HG02981 (cell line): ENCODE data around the gene CCDC28B.

ENCODE experiments used
- ATAC-seq: cut with Tn5 transposase; IDR thresholded peaks from one replicate; pipeline ENCODE4 v1.9.1; 2021; ENCODE audit warnings: mild to moderate bottlenecking, moderate library complexity; ENCODE audit not compliant: unreplicated experiment

CCDC28B gene

DNA sequence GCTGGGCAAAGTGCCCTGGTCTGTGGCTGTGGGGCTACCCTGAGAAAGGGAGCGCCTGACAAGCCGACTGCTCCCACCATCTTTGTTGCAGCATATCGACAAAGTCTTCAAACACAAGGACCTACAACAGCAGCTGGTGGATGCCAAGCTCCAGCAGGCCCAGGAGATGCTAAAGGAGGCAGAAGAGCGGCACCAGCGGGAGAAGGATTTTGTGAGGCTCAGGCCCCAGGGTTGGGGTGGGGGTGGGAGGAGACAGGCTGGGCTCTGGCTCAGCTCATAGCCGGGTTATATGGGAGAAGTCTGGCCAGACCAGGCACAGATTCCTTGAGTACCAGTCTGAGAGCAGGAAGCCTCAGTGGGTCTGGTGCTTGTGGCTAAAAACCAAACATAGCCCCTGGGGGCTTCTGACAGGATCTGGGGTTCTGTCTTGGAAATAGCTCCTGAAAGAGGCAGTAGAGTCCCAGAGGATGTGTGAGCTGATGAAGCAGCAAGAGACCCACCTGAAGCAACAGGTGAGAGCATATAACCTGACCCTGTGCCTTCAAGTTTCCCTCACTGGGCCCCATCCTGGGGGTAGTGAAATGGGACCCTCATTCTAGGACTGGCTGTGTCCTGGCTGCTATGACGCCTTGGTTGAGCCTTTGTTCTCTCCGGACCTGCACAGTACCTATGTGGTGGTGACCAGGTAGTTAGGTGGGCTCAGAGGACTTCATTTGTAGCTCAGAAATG is 8.0 kb upstream of the CCDC28B start:
- no peak for ATAC-seq

DNA sequence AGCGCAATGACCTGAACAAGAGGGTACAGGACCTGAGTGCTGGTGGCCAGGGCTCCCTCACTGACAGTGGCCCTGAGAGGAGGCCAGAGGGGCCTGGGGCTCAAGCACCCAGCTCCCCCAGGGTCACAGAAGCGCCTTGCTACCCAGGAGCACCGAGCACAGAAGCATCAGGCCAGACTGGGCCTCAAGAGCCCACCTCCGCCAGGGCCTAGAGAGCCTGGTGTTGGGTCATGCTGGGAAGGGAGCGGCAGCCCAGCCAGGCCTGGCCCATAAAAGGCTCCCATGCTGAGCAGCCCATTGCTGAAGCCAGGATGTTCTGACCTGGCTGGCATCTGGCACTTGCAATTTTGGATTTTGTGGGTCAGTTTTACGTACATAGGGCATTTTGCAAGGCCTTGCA is 5.4 kb upstream of the CCDC28B start:
- ATAC-seq = no peak

DNA sequence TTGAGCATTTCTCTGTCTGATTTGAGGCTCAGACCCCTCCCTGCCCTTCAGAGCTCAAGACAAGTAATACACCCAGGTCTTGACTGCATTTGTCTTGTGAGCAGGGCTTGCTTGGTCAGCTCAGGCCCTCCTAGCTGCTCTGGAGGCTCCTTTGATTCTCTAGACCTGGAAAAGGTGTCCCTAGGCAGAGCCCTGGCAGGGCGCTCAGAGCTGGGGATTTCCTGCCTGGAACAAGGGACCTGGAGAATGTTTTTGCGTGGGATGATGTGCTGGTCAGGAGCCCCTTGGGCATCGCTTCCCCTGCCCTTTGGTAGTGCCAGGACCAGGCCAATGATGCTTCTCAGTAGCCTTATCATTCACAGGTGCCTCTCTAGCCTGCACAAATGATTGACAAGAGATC is 4.9 kb upstream of the CCDC28B start:
- no peak for ATAC-seq

DNA sequence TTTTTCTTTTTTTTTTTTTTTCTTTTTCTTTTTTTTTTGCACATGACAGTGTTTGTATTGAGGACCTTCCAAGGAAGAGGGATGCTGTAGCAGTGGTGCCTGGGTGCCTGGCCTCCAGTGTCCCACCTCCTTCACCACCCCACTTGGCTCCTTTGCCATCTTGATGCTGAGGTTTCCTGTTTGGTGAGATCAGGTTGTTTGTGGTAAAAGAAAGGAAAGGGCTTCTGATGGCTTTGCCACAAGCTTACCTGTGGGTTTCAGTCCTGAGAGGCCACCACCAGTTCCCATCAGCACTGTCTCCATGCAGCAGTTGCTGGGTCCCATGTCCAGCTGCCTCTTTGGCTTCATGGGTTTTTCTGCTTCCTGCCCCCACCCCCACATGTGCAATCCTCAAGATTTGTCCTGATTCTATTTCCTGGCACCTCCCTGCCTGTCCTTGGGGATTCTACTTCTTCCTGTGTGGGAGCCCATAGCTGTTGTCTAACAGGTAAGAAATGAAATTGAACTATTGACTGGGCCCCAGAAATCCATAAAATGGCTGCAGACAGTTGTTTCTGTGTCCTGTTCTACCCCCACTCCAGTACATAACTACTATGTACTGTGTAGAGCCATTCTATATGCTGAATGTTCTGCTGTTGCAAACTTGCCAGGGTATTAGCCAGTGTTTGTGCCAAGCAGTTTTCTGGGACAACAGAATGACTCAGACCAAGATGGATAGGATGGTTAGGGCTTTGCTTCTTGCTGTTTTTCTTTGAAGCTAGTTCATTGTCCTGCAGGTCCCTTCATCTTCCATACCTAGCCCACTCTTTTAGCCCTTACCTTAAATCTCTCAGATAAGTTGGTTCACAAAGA is 4.2 kb upstream of the CCDC28B start:
- no peak for ATAC-seq

DNA sequence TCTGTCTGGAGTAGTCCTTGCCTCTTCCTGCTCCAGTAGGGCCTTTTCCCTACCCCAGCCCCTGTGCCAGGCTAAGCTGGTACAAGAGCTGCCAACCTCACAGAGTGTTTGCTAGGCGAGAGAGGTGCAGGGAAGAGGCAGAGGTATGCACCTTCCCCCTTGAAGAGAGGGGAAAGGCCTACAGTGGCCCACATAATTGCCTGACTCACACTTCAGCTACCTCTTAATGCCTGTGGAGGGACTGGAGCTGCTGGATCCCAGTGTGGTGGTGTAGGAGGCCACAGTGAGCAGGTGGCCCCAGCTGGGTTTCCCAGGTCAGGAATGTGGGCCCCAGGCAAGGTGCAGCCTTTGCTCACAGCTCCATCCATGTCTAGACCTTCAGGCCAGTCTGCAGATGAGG is 3.3 kb upstream of the CCDC28B start:
- ATAC-seq = no peak

DNA sequence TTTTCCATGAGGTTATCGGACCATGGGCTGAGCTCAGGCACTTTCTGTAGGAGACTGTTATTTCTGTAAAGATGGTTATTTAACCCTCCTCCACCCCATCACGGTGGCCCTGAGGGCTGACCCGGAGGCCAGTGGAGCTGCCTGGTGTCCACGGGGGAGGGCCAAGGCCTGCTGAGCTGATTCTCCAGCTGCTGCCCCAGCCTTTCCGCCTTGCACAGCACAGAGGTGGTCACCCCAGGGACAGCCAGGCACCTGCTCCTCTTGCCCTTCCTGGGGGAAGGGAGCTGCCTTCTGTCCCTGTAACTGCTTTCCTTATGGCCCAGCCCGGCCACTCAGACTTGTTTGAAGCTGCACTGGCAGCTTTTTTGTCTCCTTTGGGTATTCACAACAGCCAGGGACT is 2.6 kb upstream of the CCDC28B start:
- ATAC-seq = no peak

DNA sequence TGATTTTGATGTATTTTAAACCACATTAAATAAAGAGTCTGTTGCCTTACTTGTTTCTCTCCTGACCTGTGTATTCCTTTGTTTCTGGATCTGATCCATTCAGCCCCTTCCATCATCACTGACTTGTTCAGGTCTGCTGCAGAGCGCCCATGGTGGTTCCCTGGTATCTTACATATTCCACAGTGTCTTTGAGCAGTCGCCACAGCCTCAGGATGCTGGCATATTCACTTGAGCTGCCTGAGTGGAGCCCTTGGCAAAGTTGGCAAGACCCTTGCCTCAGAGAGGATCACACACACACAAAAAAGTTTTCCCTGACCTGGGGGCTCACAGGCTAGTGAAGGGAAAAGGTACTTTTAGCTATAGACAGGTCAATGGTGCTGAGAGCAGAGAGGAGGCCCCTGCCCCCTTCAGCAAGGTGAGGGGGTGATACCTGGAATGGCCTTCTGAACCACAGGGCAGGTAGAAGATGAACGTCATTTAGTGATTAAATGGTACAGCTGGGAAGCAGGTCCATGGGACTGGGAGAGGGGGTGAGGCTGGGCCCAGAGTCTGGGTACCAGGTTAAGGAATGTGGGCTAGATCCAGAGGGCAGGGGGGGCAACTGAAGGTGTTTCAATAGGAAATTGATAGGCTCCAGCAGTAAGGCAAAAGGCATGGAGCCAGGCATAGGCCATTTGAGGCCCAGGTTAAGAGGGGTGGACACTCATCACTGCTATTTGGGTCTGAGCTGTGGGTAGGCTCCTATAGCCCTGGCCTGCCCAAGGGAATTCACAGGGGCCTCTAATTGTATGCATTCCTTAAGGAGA is 2.0 kb upstream of the CCDC28B start:
- ATAC-seq = no peak

DNA sequence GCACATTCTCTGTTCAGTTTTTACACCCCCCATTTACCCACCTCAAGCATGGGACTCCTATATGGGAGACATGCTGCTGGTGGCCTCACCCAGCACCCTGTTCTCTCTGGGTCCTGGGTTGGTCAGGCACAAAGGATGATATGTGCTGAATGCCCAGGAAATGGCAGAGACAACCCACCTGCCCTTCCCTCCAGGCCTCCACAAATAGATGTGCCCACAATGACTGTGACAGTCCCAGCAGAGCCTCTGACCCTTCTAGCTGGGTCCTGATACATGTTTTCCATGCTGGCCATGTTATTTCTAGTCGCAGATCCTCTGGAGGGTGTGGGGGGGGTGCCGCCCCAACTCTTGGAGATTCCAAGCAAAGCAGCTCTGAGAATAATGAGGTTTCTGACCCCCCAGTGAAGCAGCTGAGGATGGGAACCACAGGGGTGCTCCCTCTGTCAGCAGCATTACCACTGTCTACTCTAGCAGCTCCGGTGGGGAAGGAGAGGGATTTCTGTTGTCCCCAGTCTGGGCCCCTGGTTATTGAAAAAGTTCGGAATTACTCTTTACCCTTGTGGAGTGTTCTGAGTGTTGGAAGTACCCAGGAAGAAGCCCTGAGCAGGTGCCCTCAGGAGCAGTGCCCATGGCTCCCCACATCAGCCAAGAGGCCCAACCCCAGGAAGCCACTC is 1.2 kb upstream of the CCDC28B start:
- no peak for ATAC-seq

DNA sequence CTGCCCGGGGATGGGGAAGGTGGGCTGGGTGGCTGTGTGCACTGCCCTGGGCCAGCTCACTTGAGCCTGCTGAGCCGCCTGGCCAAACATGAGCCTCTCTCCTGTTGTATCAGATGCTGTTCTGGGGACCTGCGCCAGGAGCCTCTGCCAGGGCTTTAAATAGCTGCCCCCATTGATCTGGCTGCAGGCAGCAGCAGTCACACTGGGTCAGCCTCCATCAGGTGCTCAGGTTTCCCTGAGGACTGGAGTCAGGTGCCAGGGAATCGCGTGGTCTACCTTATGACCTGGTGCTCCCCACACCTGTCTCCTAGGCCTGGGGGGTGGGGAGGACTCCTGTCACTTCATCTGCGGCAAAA is 700 bp upstream of the CCDC28B start:
- ATAC-seq = no peak

DNA sequence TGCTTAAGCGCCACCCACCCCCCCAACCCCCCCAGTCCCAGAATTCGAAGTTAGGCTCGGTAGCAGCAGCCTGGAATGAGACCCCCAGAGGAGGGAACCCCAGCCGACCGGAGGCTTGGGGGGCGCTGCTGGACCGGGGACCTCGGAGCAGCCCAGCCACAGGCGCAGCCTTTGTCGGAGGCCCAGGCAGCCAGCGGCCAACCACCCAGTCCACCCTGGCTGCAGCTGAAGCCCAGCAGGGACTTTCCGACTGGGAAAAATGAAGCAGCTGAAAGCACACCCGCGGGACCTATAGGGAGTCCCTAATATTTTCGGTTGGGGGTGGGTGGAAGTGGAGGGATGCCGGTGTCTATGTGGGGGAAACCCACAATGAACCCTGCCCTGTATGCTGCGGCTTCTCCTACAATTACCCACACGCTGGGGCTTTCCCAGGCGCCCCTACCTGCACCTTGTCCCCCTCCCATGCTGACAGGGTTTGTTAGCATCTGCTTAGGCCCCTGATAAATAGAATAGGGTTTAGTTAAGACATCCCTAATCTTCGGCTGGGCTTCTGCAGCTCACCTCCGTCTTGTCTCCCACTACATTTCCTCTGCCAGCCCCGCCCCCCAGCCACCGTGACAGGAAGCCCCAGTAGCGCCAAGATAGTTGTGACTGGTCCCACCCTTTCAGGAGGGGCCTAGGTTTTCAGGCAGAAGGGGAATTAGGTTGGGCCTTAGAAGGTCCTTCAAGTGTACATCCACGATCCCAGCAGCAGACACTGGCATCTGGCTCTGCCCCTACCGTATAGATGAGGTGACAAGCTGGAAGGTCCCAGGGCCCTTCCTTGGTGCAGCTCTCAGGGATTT is 838 bp downstream of the CCDC28B start:
- no peak for ATAC-seq

DNA sequence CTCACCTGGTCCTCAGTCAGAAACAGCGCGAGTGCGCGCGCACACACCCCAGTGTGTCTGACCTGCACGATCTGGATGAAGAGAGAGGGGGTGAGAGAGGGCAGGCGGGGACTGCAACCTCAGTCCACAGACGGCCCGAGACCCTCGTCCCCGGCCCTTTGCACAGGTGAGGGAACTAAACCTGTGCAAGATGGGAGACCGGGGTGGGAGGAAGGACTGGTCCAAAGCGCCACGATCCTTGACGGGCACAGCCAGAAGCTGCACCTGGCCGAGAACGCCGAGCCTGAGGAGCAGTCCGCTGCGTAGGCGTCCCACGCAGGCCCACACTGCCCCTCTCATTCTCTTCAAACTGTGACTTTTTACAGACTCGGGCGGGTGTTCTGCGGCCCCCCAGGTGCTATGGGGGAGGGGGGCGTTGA is 4.6 kb downstream of the CCDC28B start:
- ATAC-seq = no peak

DNA sequence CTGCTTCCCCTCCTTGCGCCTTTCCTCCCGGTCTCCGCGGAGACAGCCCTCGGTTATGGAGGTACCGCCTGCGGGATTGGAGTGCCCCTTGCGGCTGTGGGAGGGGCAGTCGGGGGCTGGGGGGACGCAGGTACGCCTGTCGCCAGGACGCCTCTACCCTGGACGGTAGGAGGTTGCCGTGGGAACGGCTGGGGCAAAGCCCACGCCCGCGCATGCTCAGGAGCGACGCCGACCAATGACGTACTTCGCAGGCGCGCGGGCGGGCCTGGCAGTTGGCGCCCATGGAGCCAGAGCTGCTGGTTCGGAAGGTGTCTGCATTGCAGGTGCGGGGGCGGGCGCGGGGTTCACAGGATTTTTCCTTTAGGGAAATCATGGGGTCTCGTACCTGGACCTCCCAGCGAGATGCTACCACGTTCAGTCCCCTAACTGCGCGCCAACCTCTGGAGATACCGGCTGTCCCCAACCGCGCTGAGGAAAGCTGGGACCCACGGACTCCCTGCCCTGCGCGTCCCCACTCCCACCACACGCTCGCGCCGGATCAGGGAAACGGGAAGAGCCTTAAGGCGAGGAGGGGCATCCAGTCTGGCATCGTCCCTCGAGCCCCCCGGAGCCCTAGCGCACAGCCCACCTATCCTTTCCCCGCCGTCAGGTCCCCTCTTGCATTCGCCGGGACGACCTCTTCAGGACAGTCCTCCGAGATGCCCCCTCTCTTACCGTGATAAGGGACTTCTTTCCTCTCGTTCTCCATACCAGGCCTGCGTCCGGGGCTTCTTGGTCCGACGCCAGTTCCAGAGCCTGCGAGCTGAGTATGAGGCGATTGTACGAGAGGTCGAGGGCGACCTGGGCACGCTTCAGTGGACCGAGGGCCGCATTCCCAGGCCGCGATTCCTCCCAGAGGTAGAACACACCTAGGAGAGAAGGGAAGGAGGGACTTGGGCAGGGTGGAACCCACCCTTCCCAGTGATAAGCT is 5.3 kb downstream of the CCDC28B start, which contains the start of gene IQCC:
IQCC (plus strand) TSS at position 271 of the 970 bp plus-strand sequence; CDS start at position 282, 11 bp downstream.
- ATAC-seq = peak; percentile 46

DNA sequence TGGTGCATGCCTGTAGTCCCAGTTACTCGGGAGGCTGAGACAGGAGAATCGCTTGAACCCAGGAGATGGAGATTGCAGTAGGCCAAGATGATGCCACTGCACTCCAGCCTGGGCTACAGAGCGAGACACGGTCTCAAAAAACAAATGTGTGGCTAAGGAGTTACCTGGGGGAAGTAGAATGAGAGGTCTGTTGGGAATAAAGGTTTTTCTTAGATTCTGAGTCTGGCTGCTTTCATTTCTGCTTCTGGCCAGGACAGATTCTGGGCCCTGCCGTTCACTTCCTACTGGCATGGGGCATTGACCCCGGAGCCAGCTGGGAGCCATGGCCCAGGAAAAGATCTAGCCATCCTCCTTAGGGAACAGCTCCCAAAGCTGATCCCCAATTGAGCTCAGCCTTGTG is 8.1 kb downstream of the CCDC28B start:
- ATAC-seq = no peak

DNA sequence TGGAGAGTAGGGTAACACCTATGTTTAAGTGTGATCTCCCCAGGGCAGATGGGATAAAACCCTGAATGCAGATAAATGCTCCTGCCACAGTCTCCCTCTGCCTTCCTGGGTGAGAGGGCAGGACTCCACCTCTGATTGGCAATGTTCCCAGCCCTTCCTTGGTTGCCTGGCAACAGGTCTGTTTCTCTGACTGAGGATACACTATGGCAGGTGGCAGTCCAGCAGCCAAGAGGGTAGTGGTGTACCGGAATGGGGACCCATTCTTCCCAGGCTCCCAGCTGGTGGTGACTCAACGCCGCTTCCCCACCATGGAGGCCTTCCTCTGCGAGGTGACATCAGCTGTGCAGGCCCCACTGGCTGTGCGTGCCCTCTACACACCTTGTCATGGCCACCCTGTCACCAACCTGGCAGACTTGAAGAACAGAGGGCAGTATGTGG is 8.5 kb downstream of the CCDC28B start, which contains the start of gene DCDC2B:
DCDC2B (plus strand) TSS at position 199 of the 438 bp plus-strand sequence; CDS start at position 204, 5 bp downstream.
- no peak for ATAC-seq

DNA sequence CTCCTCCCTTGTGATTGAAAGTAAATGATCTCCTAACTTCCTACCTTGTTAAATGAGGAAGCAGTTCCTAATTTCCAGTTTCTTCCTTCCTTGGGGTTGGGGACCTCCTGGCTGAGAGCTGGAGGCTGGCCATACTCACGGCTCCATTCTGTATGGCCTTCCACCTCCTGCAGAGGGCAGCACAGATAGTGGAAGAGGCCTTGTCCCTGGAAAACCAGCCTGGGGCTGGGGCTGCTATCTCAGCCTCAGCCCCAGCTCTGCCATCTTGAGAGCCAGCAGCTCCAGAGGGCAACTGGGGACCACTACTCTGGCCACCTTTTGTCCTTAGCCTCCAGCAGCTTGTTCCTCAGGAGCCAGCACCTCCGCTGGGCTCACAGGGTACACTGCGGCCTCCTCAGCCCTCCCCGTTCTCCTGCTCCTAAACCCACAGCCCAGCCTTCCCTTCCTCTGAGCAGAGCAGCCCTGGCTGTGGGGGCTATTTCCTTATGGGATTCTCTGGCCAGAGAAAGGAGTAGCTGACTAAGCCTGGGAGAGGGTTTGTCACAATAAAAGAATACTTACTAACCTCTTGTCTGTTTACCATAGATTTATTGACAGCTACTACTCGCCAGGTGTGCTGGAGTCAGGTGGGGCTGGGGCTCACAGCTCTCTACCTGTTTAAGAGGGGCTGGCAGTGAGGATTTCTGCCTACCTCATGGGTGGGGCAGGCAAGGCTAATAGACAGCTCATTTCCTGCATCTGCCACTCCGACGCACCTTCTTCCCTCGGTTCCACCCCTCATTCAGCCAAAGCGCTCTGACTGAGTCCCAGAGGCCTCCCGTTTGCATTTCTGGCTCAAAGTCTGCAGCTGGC is 15.5 kb downstream of the CCDC28B start:
- ATAC-seq = peak; percentile 50

DNA sequence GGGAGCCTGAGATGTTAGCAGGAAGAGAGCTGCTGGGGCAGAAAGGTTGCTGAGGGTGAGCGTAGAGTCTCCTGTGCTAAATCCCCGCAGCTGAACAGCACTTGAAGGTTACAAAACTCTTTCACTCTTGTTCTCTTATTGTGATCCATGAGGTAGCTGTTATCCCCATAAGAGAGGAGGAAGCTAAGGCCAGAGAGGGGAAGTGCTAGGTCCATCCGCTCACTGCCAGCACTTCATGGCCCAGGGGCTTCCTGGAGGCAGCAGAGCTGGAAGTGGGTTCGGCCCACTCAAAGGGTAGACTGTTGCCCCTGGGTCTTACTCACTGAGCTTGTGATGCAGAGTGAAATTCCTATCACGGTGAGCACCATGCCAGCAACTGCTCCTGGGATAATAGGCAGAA is 16.2 kb downstream of the CCDC28B start:
- ATAC-seq = no peak

DNA sequence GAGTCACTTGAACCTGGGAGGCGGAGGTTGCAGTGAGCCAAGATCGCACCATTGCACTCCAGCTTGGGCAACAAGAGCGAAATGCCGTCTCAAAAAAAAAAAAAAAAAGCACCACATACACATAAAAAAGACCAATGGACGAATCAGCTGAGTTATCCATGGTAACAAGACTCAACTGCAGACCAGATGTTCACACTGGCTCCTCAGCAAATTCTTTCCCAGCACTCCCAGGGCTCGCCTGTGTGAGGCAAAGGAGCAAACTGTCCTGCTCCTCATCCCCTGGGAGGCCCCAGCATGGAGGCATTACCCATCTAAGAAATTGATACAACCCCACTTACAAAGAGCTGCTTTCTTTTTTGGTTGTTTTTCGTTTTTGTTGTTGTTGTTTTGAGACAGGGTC is 18.6 kb downstream of the CCDC28B start:
- ATAC-seq = no peak
